Measurements from ENCODE around the gene CYP4F12. TPM values are rescaled to one million over a fixed set of nuclear protein-coding genes. Genes with fewer than 3 reads are reported as not detected.

Gene CYP4F12
- total RNA-seq, 1 donor from 2014 or later = not detected

DNA sequence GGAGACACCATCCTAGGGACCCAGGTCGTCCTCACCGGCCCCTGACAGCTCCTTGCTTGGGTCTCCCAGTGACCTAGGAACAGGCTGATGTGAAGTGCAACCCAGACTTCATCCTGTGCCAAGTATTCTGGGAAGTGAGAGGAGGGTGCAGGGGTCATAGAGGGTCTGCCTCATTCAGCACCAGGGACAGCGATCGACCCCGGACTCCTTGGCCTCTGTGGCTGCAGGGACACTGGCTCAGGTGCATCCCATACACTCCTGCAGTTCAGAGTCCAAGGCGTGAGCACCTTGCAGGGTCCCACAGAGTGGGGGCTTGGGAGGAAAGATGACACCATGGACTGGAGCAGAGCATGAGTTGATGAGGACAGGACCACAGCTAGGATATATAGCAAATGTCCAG lies 44.9 kb downstream of the CYP4F12 start:
- Mint-ChIP-seq H3K27me3 (ENCODE audit: low read depth) (no peaks in the 10 kb centered on the region), H3K36me3 (ENCODE audit: low read depth) (peaks cover 12% of the 10 kb centered on the region), H3K4me3 (no peak overlapping the region), H3K4me1 (no peaks in the 10 kb centered on the region), H3K9me3 (peaks cover 34% of the 10 kb centered on the region), H3K27ac (ENCODE audit: unreplicated experiment) (no peak overlapping the region)
- TF ChIP-seq, protein P1, sequence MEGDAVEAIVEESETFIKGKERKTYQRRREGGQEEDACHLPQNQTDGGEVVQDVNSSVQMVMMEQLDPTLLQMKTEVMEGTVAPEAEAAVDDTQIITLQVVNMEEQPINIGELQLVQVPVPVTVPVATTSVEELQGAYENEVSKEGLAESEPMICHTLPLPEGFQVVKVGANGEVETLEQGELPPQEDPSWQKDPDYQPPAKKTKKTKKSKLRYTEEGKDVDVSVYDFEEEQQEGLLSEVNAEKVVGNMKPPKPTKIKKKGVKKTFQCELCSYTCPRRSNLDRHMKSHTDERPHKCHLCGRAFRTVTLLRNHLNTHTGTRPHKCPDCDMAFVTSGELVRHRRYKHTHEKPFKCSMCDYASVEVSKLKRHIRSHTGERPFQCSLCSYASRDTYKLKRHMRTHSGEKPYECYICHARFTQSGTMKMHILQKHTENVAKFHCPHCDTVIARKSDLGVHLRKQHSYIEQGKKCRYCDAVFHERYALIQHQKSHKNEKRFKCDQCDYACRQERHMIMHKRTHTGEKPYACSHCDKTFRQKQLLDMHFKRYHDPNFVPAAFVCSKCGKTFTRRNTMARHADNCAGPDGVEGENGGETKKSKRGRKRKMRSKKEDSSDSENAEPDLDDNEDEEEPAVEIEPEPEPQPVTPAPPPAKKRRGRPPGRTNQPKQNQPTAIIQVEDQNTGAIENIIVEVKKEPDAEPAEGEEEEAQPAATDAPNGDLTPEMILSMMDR (conservative IDR thresholded peaks at IDR 0.05) = no peak
- DNase-seq (ENCODE audit: low read depth, low spot score) = no peak

DNA sequence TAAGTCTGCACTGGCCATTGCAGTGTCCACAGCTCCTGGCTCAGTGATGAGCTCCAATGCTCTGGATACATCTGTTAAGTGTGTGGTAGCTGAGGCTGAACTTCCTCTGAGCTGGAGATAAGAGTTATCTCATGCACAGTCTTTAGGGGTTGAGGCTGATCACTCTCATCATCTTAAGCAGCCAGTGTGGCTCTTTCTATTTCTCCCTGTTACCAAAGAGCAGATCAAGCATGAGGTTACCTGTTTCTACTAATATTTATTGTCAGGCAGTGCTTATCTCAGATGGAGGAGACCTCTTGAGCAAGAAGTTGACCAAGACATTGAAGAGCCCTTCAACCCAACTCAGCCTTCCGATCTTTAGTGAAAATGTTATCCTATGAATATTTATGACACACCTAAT lies 48.4 kb downstream of the CYP4F12 start:
- H3K9me3 Mint-ChIP-seq = peaks cover 31% of the 10 kb centered on the region
- peaks cover 8% of the 10 kb centered on the region for H3K36me3 Mint-ChIP-seq (ENCODE audit: low read depth)
- H3K27ac Mint-ChIP-seq (ENCODE audit: unreplicated experiment) = no peak overlapping the region
- TF ChIP-seq, protein P1 (conservative IDR thresholded peaks at IDR 0.05) = no peak
- H3K4me1 Mint-ChIP-seq = no peaks in the 10 kb centered on the region
- no peak for DNase-seq (ENCODE audit: low read depth, low spot score)
- H3K4me3 Mint-ChIP-seq = no peak overlapping the region
- no peaks in the 10 kb centered on the region for H3K27me3 Mint-ChIP-seq (ENCODE audit: low read depth)

DNA sequence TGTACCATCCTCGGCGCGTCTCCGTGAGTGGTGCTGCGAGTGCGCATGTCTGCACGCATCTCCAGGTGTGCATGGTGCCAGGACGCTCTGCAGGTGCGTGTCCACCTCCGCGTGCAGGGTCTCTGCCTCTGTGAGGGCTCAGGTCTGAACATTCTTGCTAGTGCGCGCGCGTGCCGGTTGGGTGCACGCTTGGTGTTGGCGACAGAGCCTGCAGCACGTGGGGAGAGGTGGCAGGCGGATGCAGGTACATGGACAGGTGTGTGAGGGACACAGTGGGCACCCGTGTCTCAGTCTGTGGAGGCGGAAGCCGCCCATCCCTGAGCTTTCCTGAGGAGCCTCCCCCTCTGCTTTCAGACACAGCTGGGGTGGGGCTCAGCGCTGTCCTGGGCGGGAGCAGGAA lies 50.1 kb downstream of the CYP4F12 start:
- no peak for DNase-seq (ENCODE audit: low read depth, low spot score)
- Mint-ChIP-seq H3K9me3 (peaks cover 32% of the 10 kb centered on the region), H3K36me3 (ENCODE audit: low read depth) (peaks cover 8% of the 10 kb centered on the region), H3K27me3 (ENCODE audit: low read depth) (no peaks in the 10 kb centered on the region), H3K4me3 (no peak overlapping the region), H3K27ac (ENCODE audit: unreplicated experiment) (no peak overlapping the region), H3K4me1 (no peaks in the 10 kb centered on the region)
- TF ChIP-seq, protein P1 (conservative IDR thresholded peaks at IDR 0.05) = no peak

DNA sequence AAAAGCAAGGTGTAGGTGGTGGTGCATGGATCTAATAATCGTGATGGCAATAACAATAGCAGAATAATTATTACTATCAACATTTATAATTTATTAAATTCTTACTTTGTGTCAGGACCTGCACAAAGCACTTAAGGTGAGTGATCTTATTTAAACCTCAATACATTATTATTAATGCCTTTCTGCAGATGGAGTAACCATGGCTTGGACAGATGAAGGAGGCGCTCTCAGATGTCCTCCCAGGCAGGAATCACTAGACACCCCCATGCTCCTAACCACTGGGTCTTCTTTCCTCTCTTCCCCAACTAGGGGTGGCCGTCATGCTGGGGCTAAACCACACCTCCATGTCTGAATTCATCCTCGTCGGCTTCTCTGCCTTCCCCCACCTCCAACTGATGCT lies 54.8 kb downstream of the CYP4F12 start, which contains the start of gene OR10H2:
TSS of gene OR10H2 (plus strand) at position 301 of the 400 bp plus-strand sequence. CDS start at position 321, 20 bp downstream.
- no peaks in the 10 kb centered on the region for H3K27me3 Mint-ChIP-seq (ENCODE audit: low read depth)
- H3K9me3 Mint-ChIP-seq = peaks cover 14% of the 10 kb centered on the region
- no peak within 1 kb of the TSS for H3K4me3 Mint-ChIP-seq
- TF ChIP-seq, protein P1 (conservative IDR thresholded peaks at IDR 0.05) = no peak
- no peak within 1 kb of the TSS for H3K27ac Mint-ChIP-seq (ENCODE audit: unreplicated experiment)
- no peak for DNase-seq (ENCODE audit: low read depth, low spot score)
- no peaks in the 10 kb centered on the region for H3K4me1 Mint-ChIP-seq
- H3K36me3 Mint-ChIP-seq (ENCODE audit: low read depth) = peaks cover 5% of the 10 kb centered on the region

DNA sequence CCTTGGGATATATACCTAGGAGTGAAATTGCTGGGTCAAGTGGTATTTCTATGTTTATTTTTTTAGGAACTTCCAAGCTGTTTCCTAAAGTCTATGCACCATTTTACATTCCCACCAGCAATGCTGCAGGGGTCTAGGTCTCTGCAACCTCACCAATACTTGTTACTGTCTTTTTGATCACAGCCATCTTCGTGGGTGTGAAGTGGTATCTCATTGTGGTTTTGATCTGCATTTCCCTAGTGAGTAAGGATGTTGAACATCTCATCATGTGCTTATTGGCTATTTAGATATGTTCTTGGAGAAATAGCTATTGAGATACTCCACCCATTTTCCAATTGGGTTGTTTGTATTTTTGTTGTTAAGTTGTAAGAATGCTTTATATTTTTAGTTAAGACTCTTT lies 57.7 kb downstream of the CYP4F12 start:
- no peak for DNase-seq (ENCODE audit: low read depth, low spot score)
- H3K9me3 Mint-ChIP-seq = peaks cover 14% of the 10 kb centered on the region
- no peaks in the 10 kb centered on the region for H3K27me3 Mint-ChIP-seq (ENCODE audit: low read depth)
- H3K4me3 Mint-ChIP-seq = no peak overlapping the region
- H3K4me1 Mint-ChIP-seq = no peaks in the 10 kb centered on the region
- H3K27ac Mint-ChIP-seq (ENCODE audit: unreplicated experiment) = no peak overlapping the region
- H3K36me3 Mint-ChIP-seq (ENCODE audit: low read depth) = peaks cover 5% of the 10 kb centered on the region
- TF ChIP-seq, protein P1 (conservative IDR thresholded peaks at IDR 0.05) = no peak

DNA sequence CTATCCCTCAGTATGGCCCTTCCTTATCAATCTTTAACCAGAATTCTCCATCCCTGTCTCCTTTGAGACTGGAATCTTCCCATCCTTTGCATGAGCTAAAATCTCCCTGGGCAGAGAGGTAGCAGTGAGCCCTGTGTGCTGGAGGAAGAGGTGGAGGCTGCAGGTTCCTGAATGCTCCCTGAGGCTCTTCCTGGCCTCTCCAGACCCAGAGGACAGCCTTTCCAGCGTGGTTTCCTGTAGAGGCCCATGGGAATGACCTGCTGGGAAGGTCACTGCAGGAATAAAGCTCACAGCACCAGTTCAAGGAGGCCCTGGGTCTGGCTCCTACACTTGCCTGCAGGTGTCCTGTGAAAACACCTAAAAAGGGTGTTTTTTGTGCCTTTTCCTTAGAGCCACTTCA lies 59.5 kb downstream of the CYP4F12 start:
- Mint-ChIP-seq H3K27me3 (ENCODE audit: low read depth) (no peaks in the 10 kb centered on the region), H3K4me3 (no peak overlapping the region), H3K4me1 (no peaks in the 10 kb centered on the region), H3K27ac (ENCODE audit: unreplicated experiment) (no peak overlapping the region), H3K36me3 (ENCODE audit: low read depth) (peaks cover 2% of the 10 kb centered on the region), H3K9me3 (peaks cover 12% of the 10 kb centered on the region)
- TF ChIP-seq, protein P1 (conservative IDR thresholded peaks at IDR 0.05) = no peak
- DNase-seq (ENCODE audit: low read depth, low spot score) = no peak

All from neural crest cell (in vitro differentiated cells).